Renal cortex interstitium (tissue), 11 donors: ENCODE results near the gene TNFAIP3. TPM values are rescaled to one million over a fixed set of nuclear protein-coding genes. Genes with fewer than 3 reads are reported as not detected.

Experiments used
- DNase-seq, 11 donors: peaks; one replicate each; pipeline ENCODE4 v3.0.0-alpha.2; 2013; ENCODE audit warnings: low read depth in 9 of 11, low spot score in 4 of 11; ENCODE audit errors: extremely low read depth in 1 of 11
- polyA plus RNA-seq, 3 donors: library from polyadenylated mRNA; unstranded; fragments of 120-200 nt; gene quantifications; one replicate each; pipeline ENCODE4 v1.2.1, GENCODE V29; 2013; ENCODE audit not compliant: insufficient read length in 3 of 3

TNFAIP3 gene
- polyA plus RNA-seq, 3 donors = 7.7 to 11.3 (median 7.9) TPM

DNA sequence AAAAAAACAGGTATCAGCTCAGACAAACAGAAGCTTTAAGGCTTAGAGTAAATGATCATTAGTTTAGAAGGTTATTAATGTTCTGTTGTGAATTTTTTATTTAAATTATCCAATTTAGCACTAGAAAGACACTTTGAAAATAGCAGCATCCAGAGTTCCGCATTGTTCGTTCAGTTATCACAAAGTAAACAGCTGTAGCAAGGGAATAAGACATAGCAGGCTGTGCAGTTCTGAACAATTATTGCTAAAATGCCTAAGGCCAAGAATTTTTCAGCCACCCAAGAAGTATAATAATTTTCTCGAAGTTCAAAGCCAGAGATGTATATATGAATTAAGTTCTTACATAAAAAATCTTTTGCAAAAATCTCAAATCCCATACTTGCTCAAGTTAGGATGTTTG is 8.0 kb upstream of the TNFAIP3 start:
- no peak for DNase-seq

DNA sequence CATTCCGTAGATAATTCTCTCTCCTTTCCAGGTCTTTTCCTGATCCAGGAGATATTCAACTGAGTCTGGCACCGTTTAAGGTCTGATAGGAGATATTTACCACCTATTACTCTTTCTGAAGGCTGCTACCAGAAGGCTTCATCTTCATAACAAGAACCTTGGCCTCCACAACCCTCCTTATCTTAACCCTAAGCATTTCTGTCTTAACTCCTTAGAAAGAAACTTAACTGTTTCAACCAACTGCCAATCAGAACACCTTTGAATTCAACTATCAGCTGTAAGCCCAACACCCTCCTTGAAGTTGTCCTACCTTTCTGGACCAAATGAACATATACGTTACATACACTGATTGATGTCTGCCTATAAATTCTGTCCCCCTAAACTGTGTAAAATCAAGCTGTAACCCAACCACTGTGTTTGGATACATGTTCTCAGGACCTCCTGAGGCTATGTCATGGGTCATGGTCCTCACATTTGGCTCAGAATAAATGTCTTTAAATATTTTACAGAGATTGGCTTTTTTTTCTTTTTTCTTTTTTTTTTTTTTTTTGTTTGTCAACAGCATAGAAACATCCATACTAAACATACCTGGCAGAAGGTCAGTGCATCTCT is 6.6 kb upstream of the TNFAIP3 start:
- DNase-seq = no peak

DNA sequence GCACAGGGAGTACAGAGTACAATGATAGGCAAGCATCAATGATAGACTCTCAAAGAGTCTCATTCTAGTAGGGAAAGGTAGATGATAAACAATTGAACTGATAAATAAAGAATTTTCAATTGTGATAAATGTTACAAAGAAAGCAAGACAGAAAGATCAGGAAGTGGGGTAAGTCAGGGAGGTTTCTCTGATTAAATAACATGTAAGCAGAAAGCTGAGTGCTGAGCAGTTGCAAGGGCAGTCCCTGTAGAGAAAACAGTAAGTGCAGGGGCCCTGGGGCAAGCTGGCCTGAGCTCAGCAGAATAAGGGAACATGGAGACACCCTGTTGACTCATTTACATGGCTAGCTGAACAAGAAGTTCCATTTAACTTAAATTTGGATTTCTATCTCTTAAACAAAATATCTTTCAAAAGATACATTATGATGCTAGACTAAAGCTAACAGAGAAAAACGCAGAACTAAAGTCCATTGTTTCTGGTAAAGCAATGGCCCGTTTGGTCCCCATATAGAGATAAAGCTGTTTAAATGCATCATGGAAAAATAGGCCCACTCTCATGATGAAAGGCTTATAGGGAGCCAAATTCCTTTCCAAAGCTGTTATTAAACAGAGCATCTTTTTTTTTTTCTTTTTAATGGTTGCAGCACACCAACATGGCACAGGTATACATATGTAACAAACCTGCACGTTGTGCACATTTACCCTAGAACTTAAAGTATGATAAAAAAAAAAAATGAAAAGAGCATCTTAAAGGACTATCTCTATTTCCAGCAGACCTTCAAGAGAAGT is 5.3 kb upstream of the TNFAIP3 start:
- DNase-seq = no peak

DNA sequence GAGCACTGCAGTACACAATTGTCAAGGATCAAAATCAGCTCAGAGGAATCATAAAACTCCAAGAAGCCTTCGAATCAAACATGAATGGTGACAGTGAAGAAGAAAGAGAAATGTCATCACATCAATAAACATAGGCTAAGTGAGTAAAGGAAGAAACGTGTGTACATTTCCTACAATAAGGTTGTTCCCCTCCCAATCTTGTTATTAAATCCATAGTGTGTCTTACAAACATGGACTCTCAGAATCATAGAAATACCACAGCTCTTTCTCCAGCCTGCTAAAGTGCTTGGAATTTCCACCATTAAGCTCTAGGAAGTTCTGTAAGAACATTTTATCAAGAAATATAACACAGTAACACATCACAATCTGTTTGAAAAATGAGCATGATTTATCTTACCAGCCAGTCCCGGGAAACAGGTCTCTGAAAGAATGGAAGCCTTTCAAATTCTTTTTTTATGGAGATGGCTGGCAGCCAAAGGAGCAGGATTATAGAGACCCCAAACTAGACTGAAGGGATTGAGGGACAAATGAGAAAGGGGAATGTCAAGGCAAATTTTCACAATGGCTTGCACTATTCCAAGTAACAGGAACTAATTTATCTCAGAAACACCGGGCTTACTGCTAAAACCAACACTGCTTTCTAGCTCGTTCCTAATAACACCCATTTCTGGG is 4.5 kb upstream of the TNFAIP3 start:
- no peak for DNase-seq

DNA sequence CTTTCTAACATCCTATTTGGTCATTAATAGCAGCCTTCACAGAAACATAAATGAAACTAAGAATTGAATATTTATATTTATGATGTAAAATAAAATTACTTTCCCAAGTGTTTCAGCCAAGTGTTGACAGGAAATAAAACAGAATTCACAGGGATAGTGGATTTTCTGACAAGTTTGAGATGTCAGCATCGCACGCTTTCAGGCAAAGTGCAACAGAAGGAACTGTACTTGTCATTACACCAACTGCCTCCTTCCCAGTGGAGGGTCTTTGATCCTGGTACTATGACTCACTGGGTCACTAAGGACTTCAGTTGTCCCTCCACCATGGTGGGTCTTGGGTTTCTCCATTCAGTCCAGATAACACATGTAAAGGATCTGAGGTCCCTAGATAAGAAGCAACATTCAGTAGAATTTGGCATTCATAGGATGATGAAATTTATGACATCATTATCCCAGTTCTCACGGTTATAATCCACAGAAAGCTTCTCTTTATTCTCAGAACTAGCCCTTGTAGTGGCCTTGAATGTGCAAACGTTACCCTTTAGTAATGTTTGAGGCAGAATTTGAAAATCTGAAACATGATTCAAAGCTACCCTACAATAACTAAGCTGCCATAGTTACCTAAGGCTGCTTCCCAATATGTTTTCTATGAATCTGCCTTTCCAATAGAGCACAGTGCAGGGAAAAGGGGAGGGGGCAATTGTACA is 3.8 kb upstream of the TNFAIP3 start:
- no peak for DNase-seq

DNA sequence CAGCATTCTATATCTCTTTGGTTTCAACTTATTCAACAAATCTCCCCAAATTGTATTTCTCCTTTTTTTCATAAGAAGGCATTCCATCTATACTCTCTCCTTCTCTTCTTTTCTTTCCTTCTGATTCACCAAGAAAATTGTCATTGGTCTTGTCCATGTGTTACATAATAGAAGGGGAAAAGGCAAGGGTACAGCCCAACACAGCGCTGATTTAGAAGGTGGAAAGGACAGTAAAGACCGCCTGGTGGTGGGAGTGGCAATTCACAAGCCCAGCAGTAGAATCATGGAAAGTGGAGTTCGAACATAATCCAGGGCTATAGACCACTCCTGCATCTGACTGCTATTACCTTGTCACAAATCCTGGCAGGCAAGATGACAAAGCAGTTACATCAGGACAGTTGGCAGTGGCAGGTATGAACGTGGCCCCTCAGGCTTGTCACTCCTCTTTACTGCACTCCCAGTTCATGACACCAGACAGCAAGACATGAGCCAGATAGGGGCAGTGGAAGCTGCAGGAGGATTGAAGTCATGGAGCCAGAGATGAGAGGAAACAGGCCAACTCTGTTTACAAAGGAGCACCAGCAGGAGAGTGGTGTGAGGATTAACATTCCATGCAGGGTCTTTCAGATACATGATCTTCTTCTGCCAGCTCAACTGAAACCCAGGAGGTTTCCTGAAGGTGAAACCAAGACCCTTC is 2.1 kb upstream of the TNFAIP3 start:
- DNase-seq = no peak

DNA sequence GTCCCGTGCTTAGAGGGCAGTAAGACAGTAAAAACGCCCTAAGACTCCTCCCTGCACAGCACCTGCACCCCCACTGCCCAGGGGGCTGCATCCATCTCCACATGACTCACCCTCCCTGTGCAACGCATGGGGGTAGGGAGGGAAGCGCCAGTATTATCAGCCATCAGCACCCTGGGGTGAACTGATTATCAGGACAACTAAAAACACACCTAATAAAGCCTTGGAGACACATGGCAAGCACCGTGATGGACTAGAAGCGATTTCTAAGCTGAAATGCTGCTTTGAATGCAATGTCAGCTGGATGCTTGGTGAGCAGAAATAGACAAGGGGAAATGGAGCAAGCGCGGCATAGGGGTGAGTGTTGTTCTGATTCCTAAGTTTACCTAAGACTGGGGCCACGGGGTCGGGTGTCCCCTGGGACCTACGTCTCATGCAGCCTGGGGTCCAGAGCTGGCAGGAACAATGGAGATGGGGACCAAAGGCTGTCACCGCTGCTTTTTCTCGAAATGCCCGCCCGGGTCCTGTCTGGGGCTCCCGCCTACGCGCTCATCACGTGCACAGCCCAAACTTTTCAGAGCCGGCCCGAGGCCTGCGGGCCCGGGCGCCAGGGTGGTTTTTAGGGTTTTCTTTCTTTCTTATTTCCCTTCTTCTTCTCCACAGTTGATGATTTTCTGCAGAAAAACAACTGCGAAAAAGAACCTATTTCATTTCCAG is 702 bp upstream of the TNFAIP3 start:
- DNase-seq = no peak

DNA sequence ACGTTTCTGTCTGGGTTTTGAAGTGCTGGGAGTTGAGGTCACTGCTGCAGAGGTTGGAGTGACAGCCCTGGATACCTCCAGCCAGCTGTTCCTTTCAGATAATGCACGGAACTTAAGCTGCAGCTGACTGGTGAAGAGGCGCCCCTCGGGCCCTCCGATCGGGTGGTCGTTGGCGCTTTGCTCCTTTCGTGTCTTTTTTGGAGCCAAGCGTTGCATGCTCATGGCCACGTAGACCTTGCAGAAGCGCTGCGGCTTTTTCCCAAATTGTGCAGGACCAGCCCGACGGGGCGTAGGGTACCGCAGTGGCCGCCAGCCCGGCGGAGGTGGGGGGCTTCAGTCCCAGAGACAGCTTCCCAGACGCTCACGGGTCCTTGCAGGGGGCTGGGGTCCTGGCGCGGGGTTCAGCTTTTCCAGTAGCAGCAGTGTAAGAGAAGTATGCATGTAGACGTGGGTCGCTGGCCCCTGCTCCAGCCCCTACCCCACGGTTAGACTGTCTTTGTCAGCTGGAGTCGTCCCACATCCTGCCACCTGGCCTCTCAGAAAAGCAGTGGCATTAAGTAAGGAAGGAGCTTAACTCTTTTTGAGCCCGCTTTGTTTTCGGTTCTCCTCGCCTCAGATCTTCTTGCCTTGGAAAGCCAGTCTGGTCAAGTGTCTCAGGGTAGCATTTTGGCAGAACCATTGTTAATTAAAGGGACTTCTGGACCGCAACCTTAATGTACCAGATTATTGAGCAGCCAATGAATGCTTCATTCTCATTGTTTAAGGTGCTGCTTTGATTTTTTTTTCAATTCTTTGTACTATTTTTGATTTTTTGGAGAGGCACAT is 838 bp downstream of the TNFAIP3 start:
- DNase-seq = no peak

DNA sequence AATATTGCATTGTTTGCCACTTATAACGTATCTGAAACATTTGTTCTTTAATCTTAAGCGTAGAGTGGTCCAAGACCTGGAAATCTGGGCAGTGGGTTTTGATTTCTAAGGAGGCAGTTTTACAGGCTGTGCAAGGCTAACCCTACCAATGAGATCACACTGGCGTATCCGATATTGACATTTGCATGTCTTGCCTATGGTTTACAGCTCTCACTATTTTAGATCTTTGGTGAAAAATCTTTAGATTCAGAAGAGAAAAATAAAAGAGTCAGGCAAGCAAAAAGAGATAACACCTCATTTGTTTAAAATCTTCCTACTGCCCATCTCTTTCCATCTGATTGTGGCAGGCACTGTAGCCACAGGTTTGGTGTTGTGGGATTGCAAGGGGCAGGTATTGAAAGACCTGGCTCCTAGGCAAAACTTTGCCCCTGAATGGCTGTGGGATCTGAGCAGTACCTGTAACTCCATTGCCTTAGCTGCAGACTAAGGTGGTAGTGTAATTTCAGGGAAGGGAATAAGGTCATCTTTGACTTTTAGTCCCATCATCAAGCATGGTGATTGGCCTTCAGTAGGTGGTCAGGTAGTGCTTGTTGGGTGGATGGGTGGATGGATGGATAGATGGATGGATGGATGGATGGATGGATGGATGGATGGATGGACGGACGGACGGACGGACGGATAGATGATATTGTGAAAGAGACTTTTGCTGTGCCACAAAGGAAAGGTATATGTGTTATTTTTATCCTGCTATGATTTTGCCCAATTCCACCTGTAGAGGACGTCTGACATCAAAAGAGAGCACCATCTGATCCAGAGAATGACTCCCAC is 1.9 kb downstream of the TNFAIP3 start:
- DNase-seq = no peak

DNA sequence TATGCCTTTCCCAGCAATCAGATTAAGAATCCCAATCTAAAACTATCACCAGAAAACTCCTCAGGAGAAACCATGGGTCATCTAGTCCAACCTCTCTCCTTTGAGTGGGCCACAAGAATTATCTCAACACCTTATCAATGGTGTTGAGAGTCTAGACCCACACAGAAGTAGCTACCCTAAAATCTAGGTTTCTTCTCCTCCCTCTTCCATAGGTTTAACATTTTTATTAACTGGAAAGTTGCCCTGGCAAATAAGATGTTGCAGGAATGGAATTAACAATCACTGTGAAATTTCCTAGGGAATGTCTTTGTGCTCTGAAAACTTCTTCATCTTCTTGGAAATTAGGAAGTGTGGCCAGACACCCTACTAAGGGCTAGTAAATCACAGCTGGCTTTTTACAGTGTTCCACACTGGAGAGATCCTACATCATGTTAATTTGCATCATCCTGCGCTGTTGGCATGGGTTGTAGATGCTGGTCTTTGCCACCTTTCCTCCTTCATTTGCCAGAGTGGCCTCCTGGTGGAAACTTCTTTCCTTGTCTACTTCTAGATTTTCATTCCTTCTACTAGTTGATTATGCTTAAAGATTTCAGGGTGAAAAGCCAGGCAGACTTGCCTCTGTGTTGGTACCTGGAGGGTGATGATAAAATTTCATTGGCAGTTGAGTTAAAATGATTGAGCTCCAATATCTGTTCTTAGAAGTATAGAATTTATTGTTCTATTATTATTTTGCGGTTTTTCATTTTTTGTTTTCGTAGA is 2.7 kb downstream of the TNFAIP3 start:
- no peak for DNase-seq

DNA sequence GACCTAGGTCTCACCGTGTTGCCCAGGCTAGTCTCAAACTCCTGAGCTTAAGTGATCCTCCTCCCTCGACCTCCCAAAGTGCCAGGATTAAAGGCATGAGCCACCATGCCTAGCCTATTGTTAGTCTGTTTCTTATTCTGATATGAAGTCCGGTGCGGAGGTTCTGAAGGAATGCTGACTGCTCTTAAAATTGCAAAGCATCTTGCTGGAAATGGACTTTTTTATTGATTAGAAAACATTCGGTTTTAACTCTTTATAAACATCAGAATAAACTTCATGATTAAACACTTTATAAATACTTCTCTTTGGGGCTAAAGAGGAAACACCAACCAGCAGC is 3.2 kb downstream of the TNFAIP3 start:
- DNase-seq = no peak

DNA sequence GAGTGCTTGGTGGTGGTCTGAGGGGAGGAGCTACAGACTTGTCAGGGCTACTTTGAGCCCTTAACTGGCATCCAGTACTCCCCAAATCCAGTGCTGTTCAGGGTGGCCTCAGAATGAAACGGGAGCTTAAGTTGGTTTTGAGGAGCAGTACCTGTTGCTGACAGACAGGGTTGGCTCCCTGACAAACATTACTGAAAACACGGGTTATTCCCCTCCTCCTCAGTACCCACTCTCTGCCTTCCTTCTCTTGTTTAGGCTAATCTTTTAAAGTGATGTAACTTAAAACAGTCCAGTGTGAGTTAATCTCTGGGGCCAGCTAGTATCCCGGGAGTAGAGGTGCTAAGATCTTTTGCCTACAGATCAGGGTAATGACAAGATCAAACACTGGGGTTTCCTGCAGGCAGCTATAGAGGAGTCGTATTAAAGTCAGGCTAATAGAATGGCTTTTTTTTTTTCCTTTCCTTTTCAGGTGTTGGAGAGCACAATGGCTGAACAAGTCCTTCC is 3.7 kb downstream of the TNFAIP3 start:
- DNase-seq = no peak

DNA sequence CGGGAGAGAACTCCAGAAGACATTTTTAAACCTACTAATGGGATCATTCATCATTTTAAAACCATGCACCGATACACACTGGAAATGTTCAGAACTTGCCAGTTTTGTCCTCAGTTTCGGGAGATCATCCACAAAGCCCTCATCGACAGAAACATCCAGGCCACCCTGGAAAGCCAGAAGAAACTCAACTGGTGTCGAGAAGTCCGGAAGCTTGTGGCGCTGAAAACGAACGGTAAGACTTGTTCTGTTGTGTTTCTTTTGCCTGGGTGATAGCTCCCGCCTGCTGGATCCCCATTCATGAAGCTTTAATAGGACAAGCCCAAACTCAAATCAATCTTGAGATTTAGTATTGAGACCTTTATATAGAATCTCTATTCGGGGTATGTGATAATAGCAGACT is 4.2 kb downstream of the TNFAIP3 start:
- DNase-seq = no peak

DNA sequence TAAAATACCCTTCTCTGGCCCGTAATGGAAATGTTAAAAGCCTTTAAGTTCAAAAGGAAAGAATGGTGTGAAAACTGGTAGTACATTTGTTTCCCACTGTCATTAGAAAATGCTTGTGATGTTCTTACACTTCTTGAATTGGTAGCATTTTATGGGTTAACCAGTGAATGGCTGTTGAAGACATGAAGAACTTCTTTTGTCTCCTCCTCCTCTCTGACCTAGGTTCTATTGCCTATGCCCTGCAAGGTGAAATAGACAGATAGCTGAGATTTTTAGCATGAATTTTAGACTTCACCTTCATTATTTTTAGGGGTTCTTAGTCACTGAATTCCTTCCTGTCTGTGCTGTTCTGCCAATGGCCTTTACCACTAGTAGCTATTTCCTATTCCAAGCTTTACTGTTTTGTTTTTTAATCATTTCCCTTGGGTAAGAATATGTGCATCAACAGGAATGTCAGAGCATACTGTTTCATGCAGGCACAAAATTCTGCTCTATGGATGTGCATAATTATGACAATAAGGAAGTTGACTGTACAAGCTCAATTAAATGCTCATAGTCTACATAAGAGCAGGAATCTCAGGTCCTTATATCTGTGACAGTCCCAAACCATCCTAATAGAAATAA is 4.9 kb downstream of the TNFAIP3 start:
- DNase-seq = no peak

DNA sequence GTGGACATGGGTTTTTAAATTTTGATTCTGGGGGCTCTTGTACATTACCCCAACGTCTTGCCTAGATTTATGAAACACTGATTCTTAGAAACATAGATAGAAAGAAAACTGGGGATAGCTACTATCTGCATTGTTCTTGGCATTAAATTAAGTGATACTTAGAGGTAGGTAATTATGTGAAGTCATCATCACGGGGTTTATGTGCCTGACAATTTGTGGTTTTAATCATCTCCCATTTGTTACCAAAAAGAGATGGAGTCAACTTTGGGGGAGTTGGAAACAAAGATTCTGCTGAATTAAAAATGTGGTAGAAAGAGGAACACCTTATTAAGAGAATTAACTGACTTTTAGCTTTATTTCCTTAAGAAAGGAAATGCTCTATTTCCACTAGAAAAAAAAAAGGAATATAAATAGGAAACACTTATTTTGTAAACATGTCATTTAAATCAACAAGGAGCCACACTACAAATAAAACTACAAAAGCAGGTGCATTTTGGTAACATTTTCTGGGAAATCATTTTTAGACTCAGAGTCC is 5.6 kb downstream of the TNFAIP3 start:
- no peak for DNase-seq
